HFF-Myc (cell line): ENCODE data around the gene SLC16A3.

Experiments
- DNase-seq: peaks from one replicate; pipeline ENCODE4 v3.0.0-alpha.2; 2011; ENCODE audit warnings: low read depth; ENCODE audit errors: extremely low read depth
- H3K4me3 ChIP-seq: replicated peaks from 2 replicates; pipeline ENCODE4 v1.5.1; 2011; ENCODE audit warnings: low read depth, mild to moderate bottlenecking, control low read depth, low read length
- CTCF ChIP-seq: IDR thresholded peaks from 2 replicates; pipeline ENCODE4 v1.5.1; 2012; ENCODE audit warnings: mild to moderate bottlenecking, low read depth, low read length, control low read depth; ENCODE audit errors: missing control alignments

SLC16A3 gene

DNA sequence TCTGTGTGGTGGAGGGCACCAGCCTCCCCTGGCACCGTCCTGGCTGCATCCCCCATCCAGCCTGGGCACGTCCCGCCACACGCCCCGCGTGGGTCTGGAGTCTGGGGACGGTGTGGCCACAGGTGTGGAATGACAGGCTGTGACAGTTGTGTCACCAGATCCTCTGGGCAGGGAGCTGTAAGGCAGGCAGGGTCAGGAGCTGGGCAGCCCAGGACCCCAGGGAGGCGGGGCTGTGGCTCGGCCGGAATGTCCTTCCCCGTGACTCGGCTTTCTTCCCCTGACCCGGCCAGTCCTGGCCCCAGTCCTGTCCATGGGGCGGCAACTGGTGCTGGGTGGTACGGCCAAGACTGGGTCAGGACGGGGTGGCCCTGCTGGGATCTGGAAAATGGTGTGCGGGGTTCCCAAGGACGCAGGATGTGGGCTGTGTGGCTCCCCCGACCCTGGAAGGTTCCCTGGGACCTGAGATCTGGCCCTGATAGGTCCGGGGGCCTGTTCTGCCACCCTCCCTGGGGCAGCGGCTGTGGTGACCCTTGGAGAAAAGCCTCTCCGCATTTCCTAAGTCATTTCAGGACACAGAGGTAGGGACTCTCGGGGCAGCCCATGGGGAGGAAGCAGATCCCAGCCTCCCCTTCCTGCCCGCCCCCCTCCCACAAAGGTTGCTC is 3.3 kb upstream of the SLC16A3 start:
- no peak for TF ChIP-seq CTCF
- no peak overlapping the region for H3K4me3 ChIP-seq
- no peak for DNase-seq

- H3K4me3 ChIP-seq = no peak overlapping the region
- no peak for TF ChIP-seq CTCF
These were observed 2.6 kb upstream of the SLC16A3 start for GRCh38 chr17:82226146-82226808.

DNA sequence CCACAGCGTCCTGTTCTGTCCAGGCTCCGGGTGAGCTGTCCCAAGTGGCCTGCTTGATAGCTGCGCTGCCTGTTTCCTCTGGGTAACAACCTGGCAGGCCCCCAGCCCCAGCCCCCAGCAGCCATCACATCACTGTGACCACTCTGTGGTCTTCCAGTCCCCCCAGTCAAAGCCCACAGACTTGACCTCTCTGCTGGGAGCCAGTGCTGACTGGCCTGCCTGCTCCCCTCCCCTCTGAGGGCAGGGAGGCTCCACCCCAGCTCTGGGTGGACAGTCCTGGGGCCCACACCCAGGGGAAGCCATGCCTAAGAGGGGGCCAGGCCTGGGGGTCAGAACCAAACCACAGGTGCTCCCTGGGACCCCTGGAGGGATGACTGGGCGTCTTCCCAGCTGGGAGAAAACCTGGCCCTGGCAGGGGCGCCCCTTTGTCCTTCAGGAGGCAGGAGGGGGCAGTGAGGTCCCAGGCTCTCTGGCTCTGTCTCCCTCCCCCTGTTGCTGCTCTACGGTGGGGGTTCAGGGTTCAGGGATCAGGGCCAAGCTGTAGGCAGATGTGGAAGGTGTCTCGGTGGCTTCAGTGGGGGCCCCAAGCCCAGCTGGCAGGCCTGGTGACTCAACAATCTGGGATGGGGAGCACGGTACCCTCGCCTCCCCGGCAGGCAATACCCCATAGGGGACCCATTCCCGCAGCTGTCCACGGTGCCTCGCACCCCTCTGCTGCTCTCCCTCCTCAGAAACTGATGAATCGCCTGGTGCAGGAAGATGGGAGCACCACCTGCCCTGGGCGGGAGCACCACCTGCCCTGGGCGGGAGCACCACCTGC is 1.8 kb upstream of the SLC16A3 start:
- H3K4me3 ChIP-seq = no peak overlapping the region
- TF ChIP-seq CTCF = no peak
- DNase-seq = no peak

More at GRCh38 chr17:82226146-82226808, 2.6 kb upstream of the SLC16A3 start:
- no peak for DNase-seq

GRCh38 chr17:82227629-82228277 is 1.1 kb upstream of the SLC16A3 start:
- no peak for DNase-seq
- H3K4me3 ChIP-seq = peak overlapping the region; percentile 81; the same call in 1 of the 2 replicates
- no peak for TF ChIP-seq CTCF

DNA sequence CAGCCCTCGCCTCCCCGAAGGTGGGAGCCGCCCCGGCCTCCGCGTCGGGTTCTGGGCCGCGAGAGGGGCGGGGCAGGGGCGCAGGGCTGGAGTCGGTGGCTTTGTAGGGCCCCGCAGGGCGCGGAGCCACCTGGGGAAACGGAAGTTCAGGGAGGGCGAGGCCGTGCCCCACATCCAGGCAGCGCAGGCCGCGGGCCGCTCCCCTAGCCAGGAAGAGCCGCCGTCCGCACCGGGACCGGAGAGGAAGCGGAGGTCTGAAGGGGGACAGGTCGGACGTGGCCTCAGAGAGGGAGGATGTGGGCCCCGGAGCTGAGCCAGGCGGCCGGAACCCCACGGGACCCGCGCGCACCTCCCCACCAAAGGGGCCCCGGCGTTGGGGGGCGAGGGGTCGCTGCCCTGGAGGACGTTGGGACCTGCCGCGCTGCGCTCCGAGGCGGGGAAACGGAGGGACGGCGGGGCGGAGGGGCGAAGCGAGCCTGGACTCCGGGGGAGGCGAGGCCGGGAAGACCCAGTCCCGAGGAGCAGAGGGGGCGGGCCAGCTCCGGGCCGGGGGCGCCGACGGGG is 482 bp upstream of the SLC16A3 start:
- H3K4me3 ChIP-seq = peak overlapping the region; percentile 81
- no peak for DNase-seq
- no peak for TF ChIP-seq CTCF
